Cerebellar nuclear complex (tissue), 1 donor: Measurements from ENCODE around the gene OR56B4.
"Not testable (repeated sequence)": the region's sequence is repeated elsewhere in the genome, so short reads cannot be mapped to it uniquely, and the experiment has no call there.

ENCODE experiments used
- DNase-seq, 2 experiments: peaks; one replicate each; lab custom pipeline; 2025; lab: John Stamatoyannopoulos, UW

OR56B4 gene

GRCh38 chr11:6107384-6107783 lies at the start of gene OR56B4:
OR56B4 (plus strand) TSS chr11:6107684; CDS start chr11:6107779, 95 bp downstream.
- DNase-seq, result not testable (repeated sequence)

- no peak for DNase-seq
Measured at GRCh38 chr11:6061475-6061874, 46.0 kb upstream of the OR56B4 start.

GRCh38 chr11:6062691-6063358 lies 44.7 kb upstream of the OR56B4 start:
- DNase-seq, result no peak

GRCh38 chr11:6067502-6067901 lies 40.0 kb upstream of the OR56B4 start:
- DNase-seq, result no peak

- DNase-seq, result not testable (repeated sequence)
Measured at GRCh38 chr11:6076443-6076842, 31.0 kb upstream of the OR56B4 start.

GRCh38 chr11:6077723-6078122 lies 29.8 kb upstream of the OR56B4 start:
- DNase-seq, result no peak

- DNase-seq, result no peak
Measured at GRCh38 chr11:6079463-6079862, 28.0 kb upstream of the OR56B4 start.

- no peak for DNase-seq
Measured at GRCh38 chr11:6083129-6083528, 24.4 kb upstream of the OR56B4 start.

- no peak for DNase-seq
Measured at GRCh38 chr11:6084587-6084986, 22.9 kb upstream of the OR56B4 start.

- no peak for DNase-seq
Measured at GRCh38 chr11:6094186-6094585, 13.3 kb upstream of the OR56B4 start.

GRCh38 chr11:6095798-6096197 lies 11.7 kb upstream of the OR56B4 start:
- DNase-seq, result no peak

- no peak for DNase-seq
Measured at GRCh38 chr11:6096417-6096816, 11.1 kb upstream of the OR56B4 start.

- no peak for DNase-seq
Measured at GRCh38 chr11:6099577-6099976, 7.9 kb upstream of the OR56B4 start.

GRCh38 chr11:6110011-6110410 lies 2.5 kb downstream of the OR56B4 start:
- DNase-seq, result no peak

GRCh38 chr11:6111673-6112072 lies 4.2 kb downstream of the OR56B4 start:
- DNase-seq, result no peak

GRCh38 chr11:6116638-6117037 lies 9.2 kb downstream of the OR56B4 start:
- no peak for DNase-seq

GRCh38 chr11:6124245-6124644 lies 16.8 kb downstream of the OR56B4 start:
- no peak for DNase-seq

- DNase-seq, result no peak
Measured at GRCh38 chr11:6127881-6128280, 20.4 kb downstream of the OR56B4 start.

GRCh38 chr11:6129011-6129410 lies 21.5 kb downstream of the OR56B4 start:
- DNase-seq, result no peak

GRCh38 chr11:6129635-6130034 lies 22.2 kb downstream of the OR56B4 start:
- DNase-seq, result no peak

GRCh38 chr11:6132431-6132830 lies 24.9 kb downstream of the OR56B4 start:
- DNase-seq, result no peak

GRCh38 chr11:6135936-6136335 lies 28.5 kb downstream of the OR56B4 start:
- not testable (repeated sequence) for DNase-seq

- DNase-seq, result no peak
Measured at GRCh38 chr11:6142936-6143335, 35.5 kb downstream of the OR56B4 start.

- DNase-seq, result not testable (repeated sequence)
Measured at GRCh38 chr11:6143737-6144136, 36.3 kb downstream of the OR56B4 start.
